Large intestine (tissue), 3 donors: Measurements from ENCODE around the gene RPL13A. TPM values are rescaled to one million over a fixed set of nuclear protein-coding genes. Genes with fewer than 3 reads are reported as not detected.
"Not testable (repeated sequence)": the region's sequence is repeated elsewhere in the genome, so short reads cannot be mapped to it uniquely, and the experiment has no call there.

ENCODE experiments used
- DNase-seq, 2 donors: peaks; one replicate each; pipeline versions ENCODE4 v3.0.0 to v3.0.0-alpha.2; 2013
- H3K27ac ChIP-seq: one replicate; pipeline ENCODE4 v1.5.1; 2013; ENCODE audit warnings: low read length
- H3K27me3 ChIP-seq: 2 replicates; pipeline ENCODE4 v1.6.1; 2013; ENCODE audit warnings: low read length; ENCODE audit not compliant: control insufficient read depth, insufficient read depth
- H3K36me3 ChIP-seq: 2 replicates; pipeline ENCODE4 v1.6.1; 2013; ENCODE audit warnings: low read length; ENCODE audit not compliant: control insufficient read depth, insufficient read depth
- H3K4me1 ChIP-seq: one replicate; pipeline ENCODE4 v1.6.1; 2013; ENCODE audit warnings: low read length; ENCODE audit not compliant: control insufficient read depth, insufficient read depth
- H3K4me3 ChIP-seq: one replicate; pipeline ENCODE4 v1.5.1; 2013; ENCODE audit warnings: low read length
- H3K9me3 ChIP-seq: one replicate; pipeline ENCODE4 v1.6.1; 2013; ENCODE audit warnings: mild to moderate bottlenecking, low read depth, low read length, moderate library complexity; ENCODE audit not compliant: control insufficient read depth
- WGBS: methylation state at CpG from one replicate; pipeline ENCODE4 v1.1.5; 2013; ENCODE audit warnings: low lambda C conversion rate; ENCODE audit not compliant: insufficient coverage; 5-methylcytosine and 5-hydroxymethylcytosine counted together
- polyA plus RNA-seq: library from polyadenylated mRNA; unstranded; fragments of 120-200 nt; gene quantifications from one replicate; pipeline ENCODE4 v1.2.1, GENCODE V29; 2013

Gene RPL13A
- polyA plus RNA-seq, 1 donor, result 3,839 TPM

GRCh38 chr19:49453757-49454240, 33.6 kb upstream of the RPL13A start:
- H3K4me3 ChIP-seq, result peak overlapping the region; percentile 66
- H3K36me3 ChIP-seq, result peaks cover 8% of the 10 kb centered on the region
- H3K27ac ChIP-seq, result peak overlapping the region; percentile 88
- no peak for DNase-seq
- no peaks in the 10 kb centered on the region for H3K27me3 ChIP-seq
- H3K9me3 ChIP-seq, result peaks cover 2% of the 10 kb centered on the region
- no CpG with 5 or more reads among the region's 10 CpGs for WGBS
- H3K4me1 ChIP-seq, result peaks cover 9% of the 10 kb centered on the region

DNA sequence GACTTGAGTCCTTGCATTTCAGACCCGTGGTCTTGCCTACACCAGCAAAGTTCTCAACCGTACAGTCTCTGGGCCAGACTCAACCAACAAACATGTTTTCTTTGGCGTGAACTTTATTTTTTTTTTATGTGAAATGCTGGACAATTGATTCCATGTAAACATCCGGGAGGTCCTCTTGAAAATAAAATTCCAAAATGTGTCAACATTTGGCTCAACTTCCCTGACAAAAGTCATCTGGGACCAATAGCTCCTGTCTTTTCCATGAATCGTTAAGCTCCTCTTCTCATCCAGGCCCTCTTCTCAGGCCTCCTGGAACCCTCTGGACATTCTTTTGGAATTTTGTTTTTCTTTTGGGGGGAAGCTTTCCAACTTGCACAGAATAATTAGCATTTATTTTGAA, 31.6 kb upstream of the RPL13A start:
- peaks cover 2% of the 10 kb centered on the region for H3K9me3 ChIP-seq
- no peaks in the 10 kb centered on the region for H3K27me3 ChIP-seq
- H3K27ac ChIP-seq, result peak overlapping the region; percentile 25
- 69% methylated on average over 2 of the region's 5 CpGs for WGBS
- peaks cover 19% of the 10 kb centered on the region for H3K36me3 ChIP-seq
- H3K4me1 ChIP-seq, result peaks cover 9% of the 10 kb centered on the region
- DNase-seq, result peak; percentile 21 to 39
- no peak overlapping the region for H3K4me3 ChIP-seq

GRCh38 chr19:49456326-49456725, 31.1 kb upstream of the RPL13A start:
- peaks cover 20% of the 10 kb centered on the region for H3K36me3 ChIP-seq
- peaks cover 3% of the 10 kb centered on the region for H3K9me3 ChIP-seq
- no peaks in the 10 kb centered on the region for H3K27me3 ChIP-seq
- no peak overlapping the region for H3K4me3 ChIP-seq
- no peak for DNase-seq
- no CpG with 5 or more reads among the region's 5 CpGs for WGBS
- H3K4me1 ChIP-seq, result peaks cover 9% of the 10 kb centered on the region
- H3K27ac ChIP-seq, result peak overlapping the region; percentile 55

- no peaks in the 10 kb centered on the region for H3K27me3 ChIP-seq
- peaks cover 6% of the 10 kb centered on the region for H3K9me3 ChIP-seq
- no peak for DNase-seq
- no CpG with 5 or more reads among the region's 5 CpGs for WGBS
- peaks cover 29% of the 10 kb centered on the region for H3K36me3 ChIP-seq
- no peak overlapping the region for H3K4me3 ChIP-seq
- H3K27ac ChIP-seq, result no peak overlapping the region
- H3K4me1 ChIP-seq, result peaks cover 5% of the 10 kb centered on the region
Observed at GRCh38 chr19:49458567-49458903, 28.9 kb upstream of the RPL13A start.

GRCh38 chr19:49459388-49459787, 28.0 kb upstream of the RPL13A start:
- peaks cover 36% of the 10 kb centered on the region for H3K36me3 ChIP-seq
- no peak overlapping the region for H3K27ac ChIP-seq
- WGBS, result no CpG with 5 or more reads among the region's 12 CpGs
- no peaks in the 10 kb centered on the region for H3K27me3 ChIP-seq
- no peak overlapping the region for H3K4me3 ChIP-seq
- DNase-seq, result no peak
- peaks cover 6% of the 10 kb centered on the region for H3K9me3 ChIP-seq
- H3K4me1 ChIP-seq, result peaks cover under 1% of the 10 kb centered on the region

DNA sequence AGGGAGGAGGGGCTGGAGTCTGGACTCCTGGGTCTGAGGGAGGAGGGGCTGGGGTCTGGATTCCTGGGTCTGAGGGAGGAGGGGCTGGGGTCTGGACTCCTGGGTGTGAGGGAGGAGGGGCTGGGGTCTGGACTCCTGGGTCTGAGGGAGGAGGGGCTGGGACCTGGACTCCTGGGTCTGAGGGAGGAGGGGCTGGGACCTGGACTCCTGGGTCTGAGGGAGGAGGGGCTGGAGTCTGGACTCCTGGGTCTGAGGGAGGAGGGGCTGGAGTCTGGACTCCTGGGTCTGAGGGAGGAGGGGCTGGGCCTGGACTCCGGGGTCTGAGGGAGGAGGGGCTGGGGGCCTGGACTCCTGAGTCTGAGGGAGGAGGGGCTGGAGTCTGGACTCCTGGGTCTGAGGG, 26.3 kb upstream of the RPL13A start:
- not testable (repeated sequence) for H3K27ac ChIP-seq, H3K9me3 ChIP-seq, DNase-seq, H3K4me1 ChIP-seq, H3K27me3 ChIP-seq, H3K4me3 ChIP-seq
- peaks cover 53% of the 10 kb centered on the region for H3K36me3 ChIP-seq
- no CpG with 5 or more reads among the region's 1 CpG for WGBS

- WGBS, result no CpG with 5 or more reads among the region's 37 CpGs
- Histone ChIP-seq H3K4me3 (no peak overlapping the region), H3K9me3 (peaks cover 6% of the 10 kb centered on the region), H3K4me1 (no peaks in the 10 kb centered on the region), H3K27ac (no peak overlapping the region), H3K27me3 (no peaks in the 10 kb centered on the region), H3K36me3 (peaks cover 57% of the 10 kb centered on the region)
- DNase-seq, result no peak
Observed at GRCh38 chr19:49461656-49462055, 25.8 kb upstream of the RPL13A start.

DNA sequence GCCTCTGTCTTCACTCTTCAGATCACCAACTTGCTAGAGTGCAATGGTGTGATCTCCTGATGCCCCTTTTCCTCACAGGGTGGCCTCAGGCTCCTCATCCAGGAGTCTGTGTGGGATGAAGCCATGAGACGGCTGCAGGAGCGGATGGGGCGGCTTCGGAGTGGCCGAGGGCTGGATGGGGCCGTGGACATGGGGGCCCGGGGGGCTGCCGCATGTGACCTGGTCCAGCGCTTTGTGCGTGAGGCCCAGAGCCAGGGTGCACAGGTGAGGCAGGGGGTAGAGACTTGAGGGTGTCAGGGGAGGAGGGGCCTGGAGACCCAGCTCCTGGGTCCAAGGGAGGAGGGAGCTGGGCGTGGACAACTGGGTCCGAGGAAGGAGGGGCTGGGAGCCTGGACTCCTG, 24.9 kb upstream of the RPL13A start:
- DNase-seq, result no peak
- Histone ChIP-seq H3K9me3 (peaks cover 6% of the 10 kb centered on the region), H3K4me3 (no peak overlapping the region), H3K27me3 (no peaks in the 10 kb centered on the region), H3K4me1 (no peaks in the 10 kb centered on the region), H3K27ac (no peak overlapping the region), H3K36me3 (peaks cover 62% of the 10 kb centered on the region)
- 92% methylated on average over 2 of the region's 12 CpGs for WGBS

DNA sequence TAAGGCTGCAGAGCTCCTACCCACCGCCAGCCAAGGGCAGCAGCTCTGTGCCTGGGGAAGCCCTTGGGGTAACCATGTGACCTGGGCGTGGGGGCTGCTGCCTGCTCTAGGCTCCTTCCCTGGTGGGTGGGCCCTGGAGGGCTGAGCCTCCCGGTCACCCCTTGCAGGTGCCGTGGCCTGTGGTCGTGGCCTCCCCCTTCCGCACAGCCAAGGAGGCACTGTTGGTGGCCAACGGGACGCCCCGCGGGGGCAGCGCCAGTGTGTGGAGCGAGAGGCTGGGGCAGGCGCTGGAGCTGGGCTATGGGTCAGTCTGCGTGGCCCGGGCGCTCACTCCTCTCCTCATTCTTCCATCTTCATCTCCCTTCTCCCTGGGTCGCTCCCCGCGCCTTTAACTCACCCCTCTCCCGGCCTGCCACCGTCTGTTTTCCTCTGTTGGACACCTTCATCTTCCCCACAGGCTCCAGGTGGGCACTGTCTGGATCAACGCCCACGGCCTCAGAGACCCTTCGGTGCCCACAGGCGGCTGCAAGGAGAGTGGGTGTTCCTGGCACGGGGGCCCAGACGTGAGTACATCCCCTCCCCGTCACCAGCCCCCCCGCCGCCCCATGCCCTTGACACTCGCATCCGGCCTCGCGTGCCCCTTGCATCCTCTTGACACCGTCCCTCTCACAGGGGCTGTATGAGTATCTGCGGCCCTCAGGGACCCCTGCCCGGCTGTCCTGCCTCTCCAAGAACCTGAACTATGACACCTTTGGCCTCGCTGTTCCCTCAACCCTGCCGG, 23.3 kb upstream of the RPL13A start:
- DNase-seq, result no peak
- H3K36me3 ChIP-seq, result peaks cover 67% of the 10 kb centered on the region

DNA sequence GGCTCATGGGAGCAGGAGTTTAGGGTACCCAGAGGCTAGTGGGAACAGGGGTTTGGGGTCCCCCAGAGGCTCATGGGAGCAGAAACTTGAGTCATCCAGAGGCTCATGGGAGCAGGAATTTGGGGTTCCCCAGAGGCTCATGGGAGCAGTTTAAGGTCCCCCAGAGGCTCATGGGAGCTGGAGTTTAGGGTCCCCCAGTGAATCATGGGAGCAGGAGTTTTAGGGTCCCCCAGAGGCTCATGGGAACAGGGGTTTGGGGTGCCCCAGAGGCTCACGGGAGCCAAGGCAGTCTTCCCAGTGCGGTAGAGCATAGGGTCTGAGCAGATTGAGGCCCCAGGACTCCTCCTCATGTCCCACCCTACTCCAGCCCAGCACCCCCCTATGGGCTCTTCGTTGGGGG, 22.0 kb upstream of the RPL13A start:
- peaks cover 6% of the 10 kb centered on the region for H3K9me3 ChIP-seq
- H3K27me3 ChIP-seq, result no peaks in the 10 kb centered on the region
- DNase-seq, result no peak
- H3K27ac ChIP-seq, result no peak overlapping the region
- H3K4me1 ChIP-seq, result peaks cover 3% of the 10 kb centered on the region
- peaks cover 64% of the 10 kb centered on the region for H3K36me3 ChIP-seq
- no peak overlapping the region for H3K4me3 ChIP-seq
- WGBS, result no CpG with 5 or more reads among the region's 3 CpGs

More for the DNA sequence above, 23.3 kb upstream of the RPL13A start:
- Histone ChIP-seq H3K9me3 (peaks cover 6% of the 10 kb centered on the region), H3K27ac (no peak overlapping the region), H3K4me1 (peaks cover 3% of the 10 kb centered on the region), H3K27me3 (no peaks in the 10 kb centered on the region), H3K4me3 (no peak overlapping the region)
- WGBS, result no CpG with 5 or more reads among the region's 39 CpGs

DNA sequence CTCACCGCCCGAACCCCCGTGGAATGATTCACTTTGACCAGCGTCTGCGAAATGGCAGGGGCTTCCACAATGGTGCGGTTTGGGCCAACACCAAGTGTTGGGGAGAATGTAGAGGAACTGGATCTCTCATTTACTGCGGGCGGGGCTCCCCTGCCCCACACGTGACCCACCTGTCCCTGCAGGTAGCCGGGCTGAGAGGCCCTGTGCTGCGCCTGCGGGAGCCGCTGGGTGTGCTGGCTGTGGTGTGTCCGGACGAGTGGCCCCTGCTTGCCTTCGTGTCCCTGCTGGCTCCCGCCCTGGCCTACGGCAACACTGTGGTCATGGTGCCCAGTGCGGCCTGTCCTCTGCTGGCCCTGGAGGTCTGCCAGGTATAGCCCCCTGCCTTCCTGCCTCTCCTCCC, 19.2 kb upstream of the RPL13A start:
- WGBS, result no CpG with 5 or more reads among the region's 19 CpGs
- peaks cover 50% of the 10 kb centered on the region for H3K36me3 ChIP-seq
- peaks cover 3% of the 10 kb centered on the region for H3K4me1 ChIP-seq
- H3K4me3 ChIP-seq, result no peak overlapping the region
- no peak overlapping the region for H3K27ac ChIP-seq
- H3K27me3 ChIP-seq, result no peaks in the 10 kb centered on the region
- no peaks in the 10 kb centered on the region for H3K9me3 ChIP-seq
- DNase-seq, result no peak
